B cell (primary cell): ENCODE data around the gene VPS11. TPM values are rescaled to one million over a fixed set of nuclear protein-coding genes. Genes with fewer than 3 reads are reported as not detected.
A peak's percentile ranks its signal among the peaks of the same experiment; 100 is the strongest.
"Not testable (repeated sequence)": the region's sequence is repeated elsewhere in the genome, so short reads cannot be mapped to it uniquely, and the experiment has no call there.

Experiments used
- ATAC-seq: fragments of 200-7000 bp; cut with Tn5 transposase; one replicate; pipeline ENCODE4 v1.10.0; 2021; ENCODE audit warnings: low read depth, mild to moderate bottlenecking, moderate number of reproducible peaks, moderate library complexity
- CTCF ChIA-PET: fragments of 350-600 bp; sonication (Branson Sonifier 250); formaldehyde crosslinking; loops from one replicate; lab custom pipeline; 2021; ENCODE audit warnings: antibody characterized with exemption, inconsistent platforms; lab: Charles Lee
- POLR2A ChIA-PET: fragments of 350-600 bp; sonication (Branson Sonifier 250); formaldehyde crosslinking; loops from one replicate; lab custom pipeline; 2021; ENCODE audit warnings: antibody characterized with exemption; lab: Charles Lee
- DNase-seq: peaks from one replicate; pipeline ENCODE4 v3.0.0; 2013
- H2AFZ ChIP-seq: 2 replicates; pipeline ENCODE4 v1.6.1; 2012; ENCODE audit warnings: mild to moderate bottlenecking, low read depth, low read length; ENCODE audit not compliant: insufficient read depth, poor library complexity, severe bottlenecking
- H3K27ac ChIP-seq, 2 donors: 1 replicate in 1 of 2; 2 replicates in 1 of 2; pipeline ENCODE4 v1.5.1; 2012 to 2013; ENCODE audit warnings: low read length in 2 of 2, mild to moderate bottlenecking in 2 of 2, moderate library complexity in 1 of 2
- H3K27me3 ChIP-seq, 4 experiments: fragments of 200-600 bp in 1 of 4; sonication (generic) in 1 of 4; replicated peaks in 1 of 4; 1 replicate in 2 of 4; 2 replicates in 2 of 4; pipeline versions ENCODE4 v1.6.1 to v1.7.0; 2013 to 2016; ENCODE audit warnings: low read length in 3 of 4, mild to moderate bottlenecking in 2 of 4, mixed read lengths in 1 of 4, moderate library complexity in 1 of 4; ENCODE audit not compliant: insufficient read depth in 4 of 4, control insufficient read depth in 3 of 4; ENCODE audit errors: control extremely low read depth in 1 of 4
- H3K36me3 ChIP-seq, 2 experiments: replicated peaks in 1 of 2; 1 replicate in 1 of 2; 2 replicates in 1 of 2; pipeline versions ENCODE4 v1.6.1 to v1.7.1; 2013; ENCODE audit warnings: low read length in 1 of 2; ENCODE audit not compliant: insufficient read depth in 2 of 2, control insufficient read depth in 1 of 2; ENCODE audit errors: control extremely low read depth in 1 of 2, extremely low read depth in 1 of 2
- H3K4me1 ChIP-seq, 2 donors: fragments of 200-600 bp in 1 of 2; sonication (generic) in 1 of 2; 1 replicate in 1 of 2; 2 replicates in 1 of 2; pipeline versions ENCODE4 v1.5.1 to v1.6.1; 2013 to 2017; ENCODE audit warnings: low read length in 2 of 2; ENCODE audit not compliant: control insufficient read depth in 2 of 2, insufficient read depth in 2 of 2
- H3K4me2 ChIP-seq: replicated peaks from 2 replicates; pipeline ENCODE3; 2012; ENCODE audit warnings: mild to moderate bottlenecking, low read depth, low read length; ENCODE audit not compliant: poor library complexity, severe bottlenecking
- H3K4me3 ChIP-seq, 5 experiments: fragments of 200-600 bp in 1 of 5; sonication (generic) in 1 of 5; 1 replicate in 3 of 5; 2 replicates in 2 of 5; pipeline versions ENCODE4 v1.5.1 to v1.7.0; 2011 to 2016; ENCODE audit warnings: low read length in 4 of 5, mild to moderate bottlenecking in 4 of 5, low read depth in 2 of 5, control low read depth in 1 of 5, moderate library complexity in 1 of 5; ENCODE audit not compliant: insufficient read depth in 1 of 5; ENCODE audit errors: control extremely low read depth in 1 of 5, extremely low read depth in 1 of 5
- H3K79me2 ChIP-seq: fragments of 200-600 bp; sonication (generic); one replicate; pipeline ENCODE4 v1.6.0; 2016; ENCODE audit warnings: low read length; ENCODE audit not compliant: control insufficient read depth, insufficient read depth
- H3K9ac ChIP-seq: fragments of 200-600 bp; sonication (generic); 2 replicates; pipeline ENCODE4 v1.6.1; 2017; ENCODE audit warnings: mild to moderate bottlenecking, low read length, moderate library complexity
- H3K9me3 ChIP-seq, 3 donors: one replicate each; pipeline versions ENCODE4 v1.6.1 to v1.7.1; 2013; ENCODE audit warnings: low read length in 2 of 3; ENCODE audit not compliant: control insufficient read depth in 2 of 3, insufficient read depth in 1 of 3; ENCODE audit errors: control extremely low read depth in 1 of 3
- H4K20me1 ChIP-seq: 2 replicates; pipeline ENCODE4 v1.6.0; 2012; ENCODE audit warnings: mild to moderate bottlenecking, low read length; ENCODE audit not compliant: insufficient read depth, control insufficient read depth, poor library complexity, severe bottlenecking
- H3K27ac Mint-ChIP-seq: one replicate; pipeline ENCODE4 v1.8.0; 2021; ENCODE audit warnings: mixed read lengths
- H3K27me3 Mint-ChIP-seq: one replicate; pipeline ENCODE4 v1.8.0; 2021; ENCODE audit warnings: mixed read lengths
- H3K4me1 Mint-ChIP-seq: one replicate; pipeline ENCODE4 v1.8.0; 2021; ENCODE audit warnings: mixed read lengths
- H3K4me3 Mint-ChIP-seq: one replicate; pipeline ENCODE4 v1.8.0; 2021; ENCODE audit warnings: mixed read lengths
- H3K9me3 Mint-ChIP-seq: one replicate; pipeline ENCODE4 v1.8.0; 2022; ENCODE audit warnings: mixed read lengths; ENCODE audit not compliant: insufficient read depth
- CTCF ChIP-seq: fragments of 200-600 bp; IDR thresholded peaks from one replicate; pipeline ENCODE4 v1.8.0; 2022; ENCODE audit warnings: antibody characterized with exemption, mild to moderate bottlenecking
- EZH2 ChIP-seq: IDR thresholded peaks from 2 replicates; pipeline ENCODE4 v1.6.1; 2012; ENCODE audit warnings: borderline replicate concordance, low read depth, mild to moderate bottlenecking, moderate library complexity, low read length; ENCODE audit not compliant: insufficient read depth, poor library complexity, severe bottlenecking
- WGBS: methylation state at CpG from one replicate; pipeline ENCODE4 v1.1.5; 2013; ENCODE audit warnings: missing lambda C conversion rate; ENCODE audit not compliant: insufficient coverage; 5-methylcytosine and 5-hydroxymethylcytosine counted together
- intact Hi-C: fragments of 100-400 bp; cut with micrococcal nuclease; formaldehyde crosslinking; loops from one replicate; pipeline ENCODE4 v1.10.0; 2022
- polyA plus RNA-seq: library from polyadenylated mRNA; depleted of rRNA; stranded (reverse); fragments of >200 nt; gene quantifications from 2 replicates; pipeline ENCODE4 v1.2.3, GENCODE V29; 2012
- total RNA-seq, 2 donors: library from RNA; stranded (reverse); fragments of 120-200 nt in 1 of 2; gene quantifications; 1 replicate in 1 of 2; 2 replicates in 1 of 2; pipeline versions ENCODE4 v1.2.3 to v1.2.4, GENCODE V29; 2013 to 2022

The VPS11 gene
- total and polyA plus RNA-seq, 2 donors (not counting 1 experiment from before 2014, with no cell fraction given), result 35.7 to 64.7 TPM

GRCh38 chr11:119101759-119102423 is 34.3 kb downstream of the VPS11 start, which contains the start of gene DPAGT1:
Gene DPAGT1 (minus strand): TSS chr11:119101853. CDS start chr11:119101655, 198 bp downstream.
- Histone ChIP-seq H3K9ac (peak within 1 kb of the TSS; percentile 86), H3K4me2 (peak within 1 kb of the TSS; percentile 88), H4K20me1 (no peaks in the 10 kb centered on the region), H3K27me3 (no peaks in the 10 kb centered on the region), H3K4me3 (peak within 1 kb of the TSS; percentile 75 to 100 (median 89)), H3K9me3 (no peaks in the 10 kb centered on the region), H3K79me2 (peaks cover 26% of the 10 kb centered on the region), H3K27ac (peak within 1 kb of the TSS; percentile 88 to 91), H2AFZ (peak within 1 kb of the TSS; percentile 94), H3K4me1 (peaks cover 33 to 46% of the 10 kb centered on the region in 2 donors), H3K36me3 (peaks cover 8 to 15% of the 10 kb centered on the region in 2 experiments)
- peak; percentile 93 for DNase-seq
- Mint-ChIP-seq H3K4me3 (peak within 1 kb of the TSS; percentile 93), H3K27me3 (no peaks in the 10 kb centered on the region), H3K9me3 (no peaks in the 10 kb centered on the region), H3K27ac (peak within 1 kb of the TSS; percentile 98), H3K4me1 (peaks cover 61% of the 10 kb centered on the region)
- CTCF ChIA-PET, result interaction anchor here (0.7 to 1.5 kb wide), 11 partner anchors 16 to 412 kb away, joined by 3 to 9 read pairs (median 3); partner anchors contain the start of genes HMBS, NLRX1 and VPS11
- POLR2A ChIA-PET, result interaction anchor here (0.6 to 2.0 kb wide), 12 partner anchors 9 to 531 kb away, joined by 3 to 11 read pairs (median 6); partner anchors contain the start of genes HINFP, HMBS, RPS25 and SLC37A4
- 0% methylated on average over 22 of the region's 32 CpGs for WGBS
- intact Hi-C loops, result loop anchor here (1.0 to 2.0 kb wide), 6 partner anchors 17 to 104 kb away; partner anchors contain the start of genes CENATAC, HINFP, HYOU1 and RPS25
- ATAC-seq, result peak; percentile 84
- TF ChIP-seq EZH2 (no peak), CTCF (no peak)

GRCh38 chr11:119103161-119103664 is 35.6 kb downstream of the VPS11 start:
- intact Hi-C loops, result loop anchor here (2.0 kb wide), 1 partner anchor 46 kb away; the partner anchor contains the start of gene HYOU1
- 96% methylated on average over 12 of the region's 18 CpGs for WGBS
- H3K27me3 Mint-ChIP-seq, H3K27ac ChIP-seq, DNase-seq, H3K36me3 ChIP-seq, H2AFZ ChIP-seq, ATAC-seq, H3K27me3 ChIP-seq, H3K9me3 Mint-ChIP-seq, H3K9me3 ChIP-seq, H4K20me1 ChIP-seq: not testable (repeated sequence)
- ChIA-PET POLR2A (interaction anchor here (0.6 to 2.0 kb wide), 5 partner anchors 9 to 90 kb away, joined by 3 to 14 read pairs (median 8); partner anchors contain the start of genes ABCG4 and HMBS), CTCF (interaction anchor here (0.6 to 1.3 kb wide), 2 partner anchors 94 to 413 kb away, joined by 3 to 4 read pairs; no protein-coding TSS in a partner anchor)
- peak overlapping the region; percentile 88 for H3K4me2 ChIP-seq
- Mint-ChIP-seq H3K4me1 (peaks cover 56% of the 10 kb centered on the region), H3K27ac (peak overlapping the region; percentile 85), H3K4me3 (peak overlapping the region; percentile 77)
- H3K9ac ChIP-seq, result peak overlapping the region; percentile 86
- peak overlapping the region in 1 of 5 experiments; percentile 82 for H3K4me3 ChIP-seq
- peaks cover 29 to 39% of the 10 kb centered on the region in 2 donors for H3K4me1 ChIP-seq
- peaks cover 35% of the 10 kb centered on the region for H3K79me2 ChIP-seq
